OCI-M2 (cell line): Measurements from ENCODE around the gene CELA3A.
A peak's percentile ranks its signal among the peaks of the same experiment; 100 is the strongest.
"Not testable (repeated sequence)": the region's sequence is repeated elsewhere in the genome, so short reads cannot be mapped to it uniquely, and the experiment has no call there.

Source experiments
- DNase-seq: peaks from one replicate; lab custom pipeline; 2025; ENCODE audit not compliant: unreplicated experiment; lab: John Stamatoyannopoulos, UW

Gene CELA3A, protein sequence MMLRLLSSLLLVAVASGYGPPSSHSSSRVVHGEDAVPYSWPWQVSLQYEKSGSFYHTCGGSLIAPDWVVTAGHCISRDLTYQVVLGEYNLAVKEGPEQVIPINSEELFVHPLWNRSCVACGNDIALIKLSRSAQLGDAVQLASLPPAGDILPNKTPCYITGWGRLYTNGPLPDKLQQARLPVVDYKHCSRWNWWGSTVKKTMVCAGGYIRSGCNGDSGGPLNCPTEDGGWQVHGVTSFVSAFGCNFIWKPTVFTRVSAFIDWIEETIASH

GRCh38 chr1:22001409-22001808, at the start of gene CELA3A:
TSS of gene CELA3A (plus strand) at chr1:22001657. CDS start at chr1:22001675, 18 bp downstream.
- DNase-seq: no peak

DNA sequence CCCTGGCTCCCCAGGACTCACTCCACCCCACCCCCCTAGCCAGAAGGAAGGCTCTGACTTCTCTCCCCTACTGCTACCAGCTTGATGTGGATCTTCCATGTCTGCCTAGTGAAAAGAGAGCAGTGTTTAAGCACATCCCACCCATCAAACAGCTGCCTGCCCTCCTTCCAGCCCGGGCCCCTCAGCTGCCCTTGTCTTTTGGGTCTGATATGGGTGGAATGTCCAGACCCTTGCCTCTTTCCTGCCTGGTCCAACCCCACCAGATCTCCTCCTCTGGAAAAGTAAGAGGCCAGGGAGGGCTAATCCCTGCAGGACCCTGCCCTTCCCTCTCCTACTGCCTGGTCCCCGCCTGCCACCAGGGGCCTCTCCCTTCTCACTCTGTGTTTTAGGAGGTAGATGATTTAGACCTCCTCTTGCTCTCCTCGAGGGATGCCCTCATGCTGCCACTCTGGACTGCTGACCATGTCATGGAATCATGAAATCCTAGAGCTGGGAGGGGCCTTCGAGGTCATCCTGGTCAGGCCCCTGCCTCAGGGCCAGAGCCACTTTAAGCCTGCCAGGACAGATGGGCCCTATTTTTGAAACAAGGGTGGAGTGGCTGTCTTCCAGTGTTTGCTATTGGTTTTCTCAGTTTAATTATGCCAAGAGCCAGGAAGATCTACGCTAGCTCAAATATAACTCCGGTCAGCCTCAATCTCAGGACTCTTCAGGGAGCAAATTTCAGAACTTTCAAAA, 48.5 kb upstream of the CELA3A start:
- DNase-seq: no peak

GRCh38 chr1:21955058-21955457, 46.4 kb upstream of the CELA3A start:
- DNase-seq: no peak

DNA sequence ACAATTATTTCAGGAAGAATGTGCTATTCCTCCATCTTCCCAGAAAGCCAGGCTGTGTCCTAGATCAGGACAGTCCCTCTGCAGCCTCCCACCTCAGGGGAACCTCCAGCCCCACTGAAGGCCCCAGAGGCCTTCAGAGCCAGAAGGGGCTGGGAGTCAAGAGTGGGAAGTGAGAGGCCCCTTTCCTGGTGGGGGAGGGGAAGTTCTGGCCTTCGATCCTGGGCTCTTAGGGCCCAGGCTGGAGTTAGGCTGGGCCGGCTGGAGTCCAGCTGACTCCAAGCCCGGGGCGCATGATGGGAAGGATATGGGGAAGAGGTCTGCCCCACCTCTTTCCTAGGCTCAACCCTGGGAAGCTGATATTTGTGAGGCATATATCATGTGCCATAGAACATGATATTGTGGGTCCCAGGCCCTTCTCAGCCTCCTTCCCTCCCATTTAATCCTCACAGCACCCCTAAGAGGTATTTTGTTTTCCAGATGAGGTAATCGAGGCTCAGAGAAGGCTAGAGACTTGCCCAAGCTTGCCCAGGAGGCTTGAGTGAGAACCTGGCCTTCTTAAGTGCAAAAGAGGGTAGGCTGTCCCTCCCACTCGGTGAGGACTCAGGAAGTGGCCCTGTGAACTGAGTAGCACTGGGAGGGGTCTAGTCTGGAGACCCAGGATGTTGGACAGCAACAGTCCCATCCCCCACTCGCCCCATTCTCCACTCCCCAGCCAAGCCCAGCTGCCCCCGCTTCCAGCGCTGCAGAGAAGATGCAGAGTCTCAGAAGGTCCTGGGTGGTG, 45.8 kb upstream of the CELA3A start:
- no peak for DNase-seq

GRCh38 chr1:21956720-21957552, 44.5 kb upstream of the CELA3A start:
- no peak for DNase-seq

GRCh38 chr1:21961337-21961736, 40.1 kb upstream of the CELA3A start:
- DNase-seq: no peak

DNA sequence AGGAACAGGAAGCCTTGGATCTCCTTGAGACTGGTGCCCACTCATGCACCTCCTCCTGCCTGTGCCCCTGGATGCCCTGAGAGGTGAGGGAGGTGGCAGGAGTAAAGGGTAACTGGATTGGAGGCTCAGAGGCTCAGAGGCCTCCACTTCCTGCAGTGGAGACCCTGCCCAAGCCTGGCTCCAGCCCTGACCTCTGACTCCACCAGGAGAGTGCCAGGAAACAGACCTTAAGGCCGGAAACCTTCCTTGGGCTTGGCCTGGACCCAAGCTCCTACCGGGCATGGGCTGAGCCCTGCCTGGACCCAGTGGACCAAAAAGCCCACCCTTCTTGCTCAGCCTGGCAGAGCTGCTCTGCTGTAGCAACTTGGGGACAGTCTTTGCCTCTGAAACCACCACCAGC, 39.7 kb upstream of the CELA3A start:
- DNase-seq: no peak

DNA sequence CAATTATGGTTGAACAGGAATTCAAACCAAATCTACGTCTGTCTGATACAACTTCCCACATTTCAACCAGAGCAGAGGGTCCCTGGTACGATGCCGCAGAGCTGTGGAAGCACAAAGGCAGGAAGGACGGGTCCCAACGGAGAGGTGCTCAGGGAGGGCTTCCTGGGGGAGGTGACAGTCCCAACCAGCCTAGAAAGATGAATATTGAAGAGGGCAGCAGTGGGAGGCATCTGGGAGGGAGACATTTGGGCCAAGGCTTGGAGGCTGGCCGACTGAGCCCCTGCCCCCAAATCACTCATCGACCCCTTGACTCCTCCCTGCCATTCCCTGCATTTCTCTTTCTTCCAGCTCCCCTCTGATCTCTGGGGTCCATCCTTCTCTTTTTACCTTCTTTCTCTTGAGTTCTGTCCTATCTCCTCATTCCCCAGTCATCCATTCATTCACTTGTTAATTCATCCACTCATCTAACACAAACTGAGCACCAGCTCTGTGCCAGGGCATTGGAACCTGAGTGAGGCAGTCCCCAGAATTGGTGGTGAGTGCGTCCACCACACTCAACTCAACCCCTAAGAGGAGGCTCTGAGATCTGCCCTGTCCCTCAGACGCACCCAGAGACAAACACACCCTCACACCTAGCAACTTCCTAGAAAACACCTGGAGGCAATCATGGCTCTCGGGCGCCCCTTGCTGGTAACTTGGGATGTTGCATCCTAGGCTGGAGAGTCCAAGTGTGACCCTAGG, 37.8 kb upstream of the CELA3A start:
- peak; percentile 34 for DNase-seq

GRCh38 chr1:21966247-21967000, 35.0 kb upstream of the CELA3A start:
- no peak for DNase-seq

DNA sequence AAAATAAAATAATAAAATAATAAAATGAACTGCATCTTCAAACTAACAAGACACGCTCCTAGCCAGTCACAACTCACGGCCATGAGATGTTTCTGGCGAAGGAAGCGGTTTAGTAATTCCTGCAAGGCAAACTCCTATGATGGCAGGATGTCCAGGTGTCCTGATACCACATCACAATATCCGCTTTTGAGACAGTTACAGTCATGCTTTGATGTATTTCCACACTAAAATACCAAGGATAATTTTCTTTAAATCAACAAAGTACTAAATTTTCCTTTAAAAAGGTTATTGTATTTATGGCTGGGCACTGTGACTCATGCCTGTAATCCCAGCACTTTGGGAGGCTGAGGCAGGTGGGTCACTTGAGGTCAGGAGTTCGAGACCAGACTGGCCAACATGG, 34.2 kb upstream of the CELA3A start:
- not testable (repeated sequence) for DNase-seq

DNA sequence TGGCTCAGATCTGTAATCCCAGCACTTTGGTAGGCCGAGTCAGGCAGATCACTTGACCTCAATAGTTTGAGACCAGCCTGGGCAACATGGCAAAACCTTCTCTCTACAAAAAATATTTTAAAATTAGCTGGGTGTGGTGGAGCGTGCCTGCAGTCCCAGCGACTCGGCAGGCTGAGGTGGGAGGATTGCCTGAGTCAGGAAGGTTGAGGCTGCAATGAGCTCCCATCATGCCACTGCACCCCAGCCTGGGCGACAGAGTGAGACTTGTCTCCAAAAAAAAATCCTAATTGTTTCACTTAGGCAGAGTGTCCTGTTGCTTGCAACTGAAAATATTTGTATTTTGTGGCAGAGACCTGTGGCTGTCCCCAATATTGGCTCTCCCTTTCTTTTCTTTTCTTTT, 32.4 kb upstream of the CELA3A start:
- DNase-seq: not testable (repeated sequence)

- not testable (repeated sequence) for DNase-seq
Measured at GRCh38 chr1:21970523-21970922, 30.9 kb upstream of the CELA3A start.

DNA sequence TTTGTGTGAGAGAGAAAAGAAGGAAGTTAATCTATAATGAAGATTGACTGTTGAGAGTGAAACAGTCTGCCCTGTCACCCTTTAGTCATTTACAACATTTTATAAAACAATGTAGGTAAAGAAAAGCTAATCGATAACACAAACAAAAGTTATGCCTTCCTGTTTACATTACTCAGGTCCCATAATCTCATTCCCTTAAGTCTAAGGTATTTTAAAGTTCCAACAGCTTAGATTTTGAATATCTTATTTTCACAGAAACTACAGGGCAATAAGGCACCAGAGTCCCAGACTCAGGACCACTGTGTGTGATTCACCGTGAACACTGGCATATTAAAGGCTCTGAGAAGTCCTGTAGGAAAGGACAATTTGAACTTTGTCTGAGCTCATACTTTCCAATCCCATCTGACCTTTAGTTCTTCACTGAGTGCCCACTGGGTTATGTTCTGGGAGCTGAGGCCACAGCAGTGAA, 28.4 kb upstream of the CELA3A start:
- DNase-seq: not testable (repeated sequence)

GRCh38 chr1:21973948-21974347, 27.5 kb upstream of the CELA3A start:
- DNase-seq: not testable (repeated sequence)

- DNase-seq: not testable (repeated sequence)
Measured at GRCh38 chr1:21974699-21975098, 26.8 kb upstream of the CELA3A start.

- not testable (repeated sequence) for DNase-seq
Measured at GRCh38 chr1:21975296-21975695, 26.2 kb upstream of the CELA3A start.

DNA sequence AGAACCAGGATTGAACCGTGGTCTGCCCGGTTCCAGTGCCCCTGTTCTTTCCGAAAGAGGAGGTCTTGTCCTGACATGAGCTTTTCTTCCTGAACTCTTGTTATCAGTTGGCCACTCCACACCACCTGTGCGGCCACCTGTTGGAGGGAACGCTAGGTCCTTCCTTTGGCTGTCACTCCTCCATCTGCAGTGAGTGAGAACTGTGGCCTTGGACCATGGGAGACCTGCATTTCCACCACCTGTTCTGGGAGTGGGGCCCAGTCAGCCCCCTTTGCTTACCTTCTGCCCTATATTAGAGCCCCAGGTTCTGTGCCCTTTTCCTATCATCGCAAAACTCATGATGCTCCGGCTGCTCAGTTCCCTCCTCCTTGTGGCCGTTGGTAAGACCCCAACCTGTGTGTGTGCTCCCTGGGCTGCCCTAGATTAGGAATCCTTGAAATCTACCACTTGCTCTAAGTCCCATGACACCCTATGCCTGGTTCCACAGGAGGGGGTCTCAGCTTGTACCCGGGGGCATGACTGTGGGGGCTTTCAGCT, 24.7 kb upstream of the CELA3A start, which contains the start of gene CELA3B:
Gene CELA3B (plus strand): TSS at position 320 of the 537 bp plus-strand sequence. CDS start 18 bp downstream, at position 338.
- DNase-seq: not testable (repeated sequence)

DNA sequence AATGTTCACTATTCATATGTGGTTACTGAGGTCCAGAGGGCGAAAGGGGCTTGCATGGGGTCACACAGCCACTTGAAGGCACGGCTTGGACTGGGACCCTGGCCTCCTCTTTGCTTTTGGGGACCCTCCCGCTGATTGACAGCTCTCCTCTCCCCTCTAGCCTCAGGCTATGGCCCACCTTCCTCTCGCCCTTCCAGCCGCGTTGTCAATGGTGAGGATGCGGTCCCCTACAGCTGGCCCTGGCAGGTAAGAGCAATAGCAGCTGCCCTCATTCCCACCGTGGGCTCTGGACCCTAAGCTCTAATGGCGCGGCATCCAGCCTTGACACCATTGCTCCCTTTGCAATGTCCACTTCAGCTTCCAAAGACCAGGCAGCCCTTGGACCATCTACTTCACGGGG, 23.2 kb upstream of the CELA3A start:
- DNase-seq: not testable (repeated sequence)
